HG03342 (cell line): ENCODE measurements around the gene TOM1.
A peak's percentile ranks its signal among the peaks of the same experiment; 100 is the strongest.

ENCODE experiments used
- ATAC-seq: cut with Tn5 transposase; IDR thresholded peaks from one replicate; pipeline ENCODE4 v1.9.1; 2021; ENCODE audit warnings: mild to moderate bottlenecking, moderate library complexity; ENCODE audit not compliant: unreplicated experiment

TOM1 gene

DNA sequence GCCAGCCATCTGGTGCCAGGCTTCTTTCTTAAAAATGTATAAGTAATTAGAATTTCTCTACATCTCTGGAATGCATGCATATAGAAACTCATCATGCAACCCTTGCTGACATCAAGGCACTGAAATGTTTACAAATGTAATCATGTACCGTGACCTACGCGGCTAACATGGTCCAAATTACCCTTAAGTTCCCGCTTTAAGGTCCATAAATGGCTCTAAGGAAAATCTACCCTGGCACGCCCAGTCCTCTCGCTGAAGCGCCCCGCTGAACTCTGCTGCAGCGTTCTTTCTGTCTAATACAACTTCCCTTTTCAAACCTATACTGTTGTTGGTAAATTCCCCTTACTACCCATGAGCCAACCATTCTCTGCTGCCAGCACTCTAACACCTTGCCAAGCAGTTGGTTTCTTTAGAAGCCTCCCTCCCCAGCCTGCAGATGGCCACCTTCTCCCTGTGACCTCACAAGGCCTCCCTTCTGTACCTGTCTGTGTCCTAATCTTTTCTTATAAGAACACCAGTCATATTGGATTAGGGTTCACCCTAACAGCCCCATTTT, 67.7 kb downstream of the TOM1 start:
- no peak for ATAC-seq

DNA sequence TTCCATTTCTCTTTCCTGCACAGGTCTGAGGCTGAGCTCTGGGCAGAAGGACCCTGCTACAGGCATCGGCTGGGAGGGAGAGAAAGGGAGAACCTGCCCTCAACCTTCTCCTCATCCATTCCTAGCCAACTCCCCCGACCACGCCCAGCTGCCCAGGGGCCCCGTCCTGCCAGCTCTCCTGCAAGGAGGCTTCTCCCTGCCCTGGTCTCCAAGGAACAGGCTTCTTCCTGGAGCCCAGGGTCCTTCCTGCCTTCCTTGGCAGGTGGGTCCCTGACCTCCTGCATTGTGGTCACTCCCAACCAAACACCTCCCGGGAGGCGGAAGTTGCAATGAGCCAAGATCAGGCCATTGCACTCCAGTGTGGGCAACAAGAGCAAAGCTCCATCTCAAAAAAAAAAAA, 68.7 kb downstream of the TOM1 start:
- ATAC-seq = no peak

DNA sequence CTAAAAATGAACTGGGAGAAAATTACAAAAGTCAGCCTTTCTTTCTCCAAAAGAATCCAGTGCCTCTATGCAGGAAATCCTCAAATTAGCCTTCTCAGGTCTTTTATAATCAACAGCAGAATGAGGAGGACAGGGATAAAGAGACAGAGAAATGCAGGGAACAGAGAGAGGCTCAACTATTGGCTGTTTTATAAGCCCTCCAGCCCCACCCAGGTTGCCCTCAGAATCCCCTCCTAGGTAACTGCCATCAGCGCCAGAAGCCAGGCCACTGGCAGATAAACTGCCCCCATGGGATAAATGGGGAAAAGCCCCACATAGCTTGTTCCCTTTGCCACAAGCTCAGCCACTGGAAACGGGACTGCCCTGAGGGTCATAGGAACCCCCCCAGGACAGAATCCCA, 70.3 kb downstream of the TOM1 start:
- no peak for ATAC-seq

DNA sequence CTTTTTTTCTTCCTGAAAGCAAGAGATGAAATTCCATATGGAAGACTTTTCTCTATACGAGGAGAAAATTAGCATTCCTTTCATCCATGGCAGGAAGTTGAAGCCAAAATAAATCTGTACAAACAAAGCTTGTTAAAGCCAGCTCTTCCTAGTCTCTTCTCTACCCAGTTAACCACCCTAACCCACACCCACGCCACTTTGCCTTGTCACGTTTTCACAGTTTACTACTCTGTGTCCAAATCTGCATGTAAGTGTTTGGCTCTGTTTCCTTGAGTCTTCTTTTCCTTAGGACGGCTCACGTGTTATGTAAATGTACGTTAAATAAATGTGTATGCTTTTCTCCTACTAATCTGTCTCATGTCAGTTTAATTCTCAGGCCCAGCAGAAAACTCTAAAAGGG, 74.1 kb downstream of the TOM1 start:
- no peak for ATAC-seq

DNA sequence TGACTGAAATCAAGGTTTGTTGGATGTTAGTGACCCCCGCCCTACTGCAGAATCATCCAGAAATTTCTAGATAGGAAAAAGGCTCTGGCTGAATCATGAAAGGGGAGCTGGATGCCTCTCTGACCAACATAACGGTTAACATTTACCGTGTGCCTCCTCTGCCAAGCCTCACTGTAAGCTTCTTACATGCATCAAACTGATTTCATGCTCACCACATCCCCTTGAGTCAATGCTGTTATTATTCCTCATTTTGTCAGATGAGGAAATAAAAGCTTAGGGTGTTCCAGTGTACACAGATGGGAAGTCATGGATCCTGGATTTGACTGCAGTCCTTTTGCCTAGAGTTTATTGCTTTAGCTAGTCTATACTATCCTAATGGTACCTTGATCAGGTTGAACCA, 75.3 kb downstream of the TOM1 start:
- ATAC-seq = no peak

DNA sequence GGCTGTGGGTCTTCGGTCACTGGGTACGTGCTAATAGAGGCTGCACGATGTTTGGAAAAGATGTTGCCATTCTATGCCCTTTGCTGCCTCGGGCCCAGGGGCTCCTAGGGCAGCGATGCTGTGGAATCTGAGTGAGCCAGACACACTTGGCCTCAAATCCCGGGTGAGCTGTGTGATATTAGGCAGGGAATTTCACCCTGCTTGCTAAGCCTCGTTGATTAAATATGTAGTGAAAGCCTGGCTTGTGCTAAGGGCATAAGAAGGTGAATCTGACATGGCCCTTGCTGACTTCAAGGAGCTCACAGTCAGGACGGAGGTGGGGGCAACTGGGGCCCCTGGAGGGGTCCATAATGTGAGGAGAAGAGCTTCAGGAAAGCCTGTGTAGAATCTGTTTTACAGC, 75.8 kb downstream of the TOM1 start:
- ATAC-seq = no peak

DNA sequence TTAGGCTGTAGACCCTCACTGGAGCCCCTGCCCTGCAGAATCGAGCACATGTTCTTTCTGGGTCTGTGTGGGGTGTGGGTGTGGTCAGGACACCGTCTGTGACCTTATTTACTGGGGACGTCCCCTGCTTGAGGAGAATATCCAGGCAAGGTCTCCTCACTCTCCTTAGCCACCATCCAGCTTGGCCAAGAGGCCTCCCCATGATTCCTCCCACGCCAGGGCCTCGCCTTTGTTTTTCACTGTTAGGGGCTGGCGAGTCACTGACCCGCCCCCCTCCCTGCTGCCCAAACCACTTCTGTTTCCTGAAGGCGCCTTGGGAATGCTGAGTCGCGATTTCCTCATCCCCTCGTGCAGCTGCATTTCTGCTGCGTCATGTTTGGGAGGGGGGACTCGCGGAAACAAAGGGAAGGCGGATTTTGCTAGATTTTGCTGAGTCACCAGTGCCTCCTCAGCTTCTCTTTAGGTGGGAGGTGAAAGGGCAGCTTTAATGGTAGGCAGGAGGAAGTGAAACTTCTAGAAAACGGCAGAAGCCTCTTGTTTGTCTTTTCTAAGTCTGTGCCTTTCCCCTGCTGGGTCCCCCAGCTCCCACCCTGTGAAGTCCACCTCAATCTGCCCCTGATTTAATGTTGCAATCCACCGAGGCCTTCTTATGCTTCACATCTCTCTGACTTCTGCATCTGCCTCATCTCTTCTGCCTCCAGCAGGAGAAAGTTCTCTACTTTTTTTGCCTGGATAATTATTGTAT, 77.2 kb downstream of the TOM1 start:
- peak; percentile 64 for ATAC-seq

DNA sequence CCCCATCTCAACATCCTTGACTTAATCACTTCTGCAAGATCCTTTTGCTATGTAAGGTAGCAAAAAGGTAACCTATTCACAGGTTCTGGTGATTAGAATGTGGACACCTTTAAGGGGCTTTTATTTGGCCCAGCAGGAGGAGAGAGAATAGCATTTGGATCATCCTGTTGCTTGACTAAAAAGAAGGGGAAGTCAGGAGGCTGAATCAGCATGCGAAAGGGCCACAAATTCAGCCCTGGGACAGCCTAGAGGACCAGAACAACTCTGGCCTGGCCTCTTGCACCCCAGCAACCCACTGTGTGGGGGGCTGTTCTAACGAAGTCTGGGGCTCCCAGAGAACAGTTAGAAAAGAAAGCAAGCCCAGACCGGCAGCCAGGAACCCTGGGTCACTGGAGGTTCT, 78.0 kb downstream of the TOM1 start:
- ATAC-seq = no peak

DNA sequence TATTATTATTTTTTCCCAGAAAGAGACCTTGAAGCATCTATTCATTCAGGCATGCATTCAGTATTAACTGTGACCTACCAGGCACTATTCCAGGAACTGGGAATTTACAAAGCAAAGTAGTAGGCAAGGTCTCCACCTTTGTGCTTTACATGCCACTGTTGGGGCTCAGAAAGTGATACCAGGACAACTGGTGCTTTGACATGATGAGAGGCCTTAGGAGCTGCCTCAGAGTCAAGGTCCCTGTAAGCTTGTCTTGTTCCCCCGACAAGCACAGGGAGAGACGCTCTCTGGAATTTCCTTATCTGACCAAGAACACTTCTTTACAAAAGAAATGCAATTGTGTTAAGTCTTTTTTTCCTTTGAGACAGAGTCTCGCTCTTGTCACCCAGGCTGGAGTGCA, 78.9 kb downstream of the TOM1 start:
- no peak for ATAC-seq

DNA sequence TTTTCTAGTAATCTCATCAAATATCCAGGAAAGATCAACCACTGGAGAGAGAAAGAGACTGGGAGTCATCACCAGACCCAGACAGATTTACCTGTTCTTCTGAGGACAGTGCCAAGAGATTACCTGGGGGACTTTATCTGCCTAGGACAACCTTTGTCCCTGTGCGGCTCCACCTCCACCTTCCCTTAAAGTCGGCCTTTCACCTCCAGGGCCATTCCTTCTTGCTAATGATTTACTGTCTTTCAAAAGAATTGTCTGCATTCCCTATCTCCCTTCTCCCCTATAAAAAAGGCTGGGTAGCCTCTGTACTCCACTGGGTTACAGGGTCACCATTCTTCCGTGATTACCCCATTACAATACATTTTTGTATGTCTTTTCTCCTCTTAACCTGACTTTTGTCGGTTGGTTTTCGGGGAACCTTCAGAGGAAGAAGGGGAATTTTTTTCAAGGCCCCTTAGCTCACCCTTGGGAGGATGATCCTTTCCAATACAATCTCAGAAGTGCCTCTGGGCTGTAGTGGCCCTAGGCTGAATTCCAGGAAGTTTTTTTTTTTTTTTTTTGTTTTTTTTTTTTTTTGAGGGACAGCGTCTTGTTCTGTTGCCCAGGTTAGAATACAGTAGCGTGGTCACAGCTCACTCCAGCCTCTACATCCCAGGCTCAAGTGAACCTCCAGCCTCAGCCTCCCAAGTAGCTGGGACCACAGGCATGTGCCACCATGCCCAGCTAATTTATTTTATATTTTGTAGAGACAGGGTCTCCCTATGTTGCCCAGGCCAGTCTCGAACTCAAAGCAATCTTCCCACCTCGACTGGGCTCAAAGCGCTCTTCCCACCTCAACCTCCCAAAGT, 79.7 kb downstream of the TOM1 start:
- ATAC-seq = no peak

DNA sequence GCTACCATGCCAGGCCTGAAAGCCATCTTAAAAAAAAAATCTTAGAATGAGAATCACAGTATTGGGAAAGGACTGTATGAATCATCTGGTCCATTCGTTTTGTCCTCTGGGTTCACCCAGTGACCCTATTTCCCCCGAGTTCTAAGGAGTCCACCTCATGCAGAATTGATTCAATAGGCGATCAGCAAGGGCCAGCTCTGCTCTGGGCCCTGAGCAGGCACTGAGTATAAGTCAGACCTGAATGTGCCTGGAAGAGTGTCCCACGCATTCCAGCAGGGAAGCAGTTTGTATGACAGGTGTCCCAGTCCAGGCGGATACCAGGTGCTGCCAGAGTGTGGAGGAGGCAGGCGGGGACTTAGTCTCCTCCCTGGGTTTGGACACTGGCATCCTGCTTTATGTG, 80.3 kb downstream of the TOM1 start:
- no peak for ATAC-seq

DNA sequence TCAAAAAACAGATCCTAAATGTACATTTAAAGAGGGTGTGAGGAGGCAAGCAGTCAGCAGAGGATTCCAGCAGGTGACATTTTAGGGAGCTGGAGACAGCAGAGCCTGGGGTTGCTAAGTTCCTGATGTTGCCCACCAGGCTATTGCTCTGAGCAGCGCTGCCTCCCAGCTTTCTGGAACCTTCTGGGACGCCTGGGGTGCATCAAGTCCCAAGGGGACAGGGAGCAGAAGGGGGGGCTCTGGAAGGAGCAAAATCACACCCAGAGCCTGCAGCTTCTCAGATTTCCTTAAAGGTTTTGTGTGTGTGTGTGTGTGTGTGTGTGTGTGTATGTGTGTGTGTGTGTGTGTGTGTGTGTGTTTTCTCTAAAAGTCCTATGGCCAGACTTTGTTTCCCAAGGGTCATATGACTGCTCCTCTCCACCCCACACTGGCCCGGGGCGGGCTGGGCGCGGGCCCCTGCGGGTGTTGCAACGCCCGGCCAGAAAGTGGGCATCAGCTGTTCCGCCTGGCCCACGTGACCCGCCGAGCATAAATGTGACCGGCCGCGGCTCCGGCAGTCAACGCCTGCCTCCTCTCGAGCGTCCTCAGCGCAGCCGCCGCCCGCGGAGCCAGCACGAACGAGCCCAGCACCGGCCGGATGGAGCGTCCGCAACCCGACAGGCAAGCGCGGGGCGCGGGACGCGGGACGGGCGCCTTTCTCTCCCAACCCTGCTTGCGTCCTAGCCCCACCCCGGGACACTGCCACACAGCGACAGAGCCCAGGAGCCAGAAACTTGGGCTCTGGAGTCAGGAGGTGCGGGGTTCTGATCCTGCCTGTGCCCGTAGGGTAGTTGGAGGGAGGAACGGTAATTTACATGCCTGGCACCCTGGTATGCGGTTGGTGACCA, 81.1 kb downstream of the TOM1 start, which contains the start of gene HMOX1:
TSS of gene HMOX1 (plus strand) at position 560 of the 887 bp plus-strand sequence. CDS start at position 638, 78 bp downstream.
- peak; percentile 50 for ATAC-seq

DNA sequence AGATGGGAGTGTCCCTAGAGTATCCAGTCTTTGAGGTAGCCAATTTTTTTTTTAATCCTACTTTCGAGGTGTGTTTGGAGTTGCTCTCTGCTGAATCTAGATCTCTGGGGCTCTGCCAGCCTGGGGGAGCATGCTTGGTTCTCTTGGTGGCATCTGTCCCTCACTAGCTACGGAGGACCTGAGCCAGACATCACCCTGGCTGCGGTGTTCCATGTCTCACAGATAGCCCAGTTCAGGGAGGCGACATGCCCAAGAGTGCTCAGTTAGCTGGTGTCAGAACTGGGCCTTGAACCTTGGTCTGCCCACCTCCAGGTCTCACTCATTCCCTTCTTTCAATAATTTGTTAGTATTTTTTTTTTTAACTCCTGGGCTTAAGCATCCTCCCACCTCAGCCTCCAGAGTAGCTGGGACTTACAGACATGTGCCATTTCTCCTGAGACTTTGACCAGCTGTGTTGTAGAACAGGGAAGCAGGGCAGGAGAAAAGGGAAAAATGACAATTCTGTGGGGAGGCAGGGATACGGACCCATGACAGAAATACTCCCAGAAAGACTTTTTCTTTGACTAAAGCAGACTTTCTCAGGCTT, 81.8 kb downstream of the TOM1 start:
- ATAC-seq = no peak

DNA sequence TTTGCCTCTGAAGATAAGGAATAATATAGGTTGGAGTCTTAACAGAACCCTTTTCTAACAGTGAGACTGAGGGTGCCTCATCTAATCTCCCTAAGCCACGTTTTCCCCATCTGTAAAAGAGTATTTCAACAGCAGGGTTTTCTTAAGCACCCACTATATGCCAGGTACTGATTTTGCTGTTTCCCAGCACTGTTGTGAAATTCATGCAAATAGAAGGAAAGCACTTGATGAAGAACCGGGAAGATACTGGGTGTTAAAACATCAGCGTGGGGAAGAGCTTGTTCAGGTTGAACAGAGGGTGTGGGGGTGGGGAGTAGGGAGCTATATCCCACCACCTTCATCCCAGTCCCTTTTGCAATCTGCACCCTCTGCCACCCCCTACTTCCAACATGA, 84.0 kb downstream of the TOM1 start:
- no peak for ATAC-seq

DNA sequence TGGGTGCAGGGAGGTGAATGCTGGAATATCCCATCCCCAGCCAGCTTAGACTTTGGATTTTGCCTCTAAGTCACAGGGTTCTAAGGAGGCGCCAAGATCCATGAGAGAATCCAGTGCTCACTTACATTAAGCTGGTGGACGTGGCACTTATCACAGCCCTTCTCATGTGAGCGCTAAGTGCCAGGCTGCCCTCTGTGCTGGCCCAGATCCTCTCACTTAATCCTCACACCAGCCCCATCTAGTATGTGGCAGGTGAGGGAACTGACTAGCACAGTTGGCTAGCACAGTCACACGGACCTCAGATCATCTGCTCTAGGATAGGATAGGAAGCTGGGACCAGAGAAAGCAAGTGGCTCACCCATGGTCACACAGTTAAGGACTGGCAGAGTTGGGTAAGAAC, 84.8 kb downstream of the TOM1 start:
- ATAC-seq = no peak

DNA sequence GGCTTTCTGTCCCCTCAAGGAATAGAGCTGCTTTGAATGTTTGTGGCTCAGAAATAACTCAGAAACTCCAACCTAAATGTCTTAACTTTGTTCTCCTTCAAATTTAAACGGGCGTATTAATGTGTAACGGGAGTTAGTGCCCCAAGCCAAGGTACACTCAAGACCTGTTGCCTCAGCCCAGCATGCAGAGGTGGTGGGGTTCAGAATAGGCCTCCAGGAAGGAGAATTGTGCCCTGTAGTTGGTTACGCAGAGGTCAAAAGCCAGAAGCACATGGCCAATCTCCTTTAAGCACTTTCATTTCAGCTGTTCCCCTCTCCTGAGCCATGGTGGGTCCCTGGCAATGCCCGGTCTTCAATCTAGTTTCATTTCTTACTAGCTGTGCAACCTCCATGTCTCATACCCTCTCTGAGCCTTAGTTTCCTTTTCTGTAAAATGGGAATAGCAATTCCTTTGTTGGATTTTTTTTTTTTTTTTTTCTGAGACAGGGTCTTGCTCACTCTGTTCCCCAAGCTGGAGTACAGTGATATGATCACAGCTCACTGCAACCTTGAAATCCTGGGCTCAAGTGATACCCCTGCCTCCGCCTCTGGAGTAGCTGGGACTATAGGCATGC, 85.4 kb downstream of the TOM1 start:
- no peak for ATAC-seq

DNA sequence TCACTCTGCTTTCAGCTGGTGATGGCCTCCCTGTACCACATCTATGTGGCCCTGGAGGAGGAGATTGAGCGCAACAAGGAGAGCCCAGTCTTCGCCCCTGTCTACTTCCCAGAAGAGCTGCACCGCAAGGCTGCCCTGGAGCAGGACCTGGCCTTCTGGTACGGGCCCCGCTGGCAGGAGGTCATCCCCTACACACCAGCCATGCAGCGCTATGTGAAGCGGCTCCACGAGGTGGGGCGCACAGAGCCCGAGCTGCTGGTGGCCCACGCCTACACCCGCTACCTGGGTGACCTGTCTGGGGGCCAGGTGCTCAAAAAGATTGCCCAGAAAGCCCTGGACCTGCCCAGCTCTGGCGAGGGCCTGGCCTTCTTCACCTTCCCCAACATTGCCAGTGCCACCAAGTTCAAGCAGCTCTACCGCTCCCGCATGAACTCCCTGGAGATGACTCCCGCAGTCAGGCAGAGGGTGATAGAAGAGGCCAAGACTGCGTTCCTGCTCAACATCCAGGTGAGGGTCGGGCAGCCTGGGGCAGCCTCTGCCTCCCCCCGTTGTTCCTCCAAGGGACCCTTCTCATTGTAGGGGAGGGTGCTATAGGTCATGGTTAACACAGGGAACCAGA, 87.1 kb downstream of the TOM1 start:
- ATAC-seq = no peak

DNA sequence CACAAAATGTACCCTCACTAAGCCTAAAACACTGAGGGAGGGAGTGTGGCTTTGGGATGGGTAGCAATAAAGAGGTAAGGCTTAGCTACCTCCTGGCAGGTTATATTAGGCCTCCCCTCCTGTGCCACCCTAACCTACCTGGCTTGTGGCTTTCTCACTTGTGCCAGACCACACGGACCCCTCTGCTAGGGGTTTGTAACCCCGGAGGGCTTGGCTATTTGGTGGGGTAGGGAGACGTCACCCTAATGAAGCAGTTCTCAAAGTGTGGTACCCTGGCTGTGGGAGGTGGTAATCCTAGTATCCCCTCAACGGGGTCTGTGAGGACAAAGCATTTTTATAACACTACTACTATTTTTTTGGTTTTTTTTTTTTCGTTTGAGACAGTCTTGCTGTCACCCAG, 91.2 kb downstream of the TOM1 start:
- ATAC-seq = no peak

DNA sequence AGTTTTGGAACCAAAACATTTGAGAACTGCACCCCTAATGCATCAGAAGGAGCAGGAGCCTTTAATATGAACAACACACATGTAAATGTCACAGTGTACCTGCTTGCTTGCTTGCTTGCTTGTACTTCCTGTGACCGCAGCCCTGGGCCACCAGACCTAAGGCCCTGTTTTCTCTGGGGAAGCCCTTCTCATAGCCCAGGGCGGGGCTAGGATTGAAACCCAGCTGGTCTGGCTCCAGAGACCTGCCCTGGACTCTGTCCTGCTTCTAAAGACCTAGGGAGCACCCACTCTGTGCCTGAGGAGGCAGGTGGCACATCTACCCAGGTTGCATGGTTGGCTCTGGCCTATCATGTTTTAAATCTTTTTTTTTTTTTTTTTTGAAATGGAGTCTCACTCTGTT, 92.7 kb downstream of the TOM1 start:
- no peak for ATAC-seq
